Muscle of leg (tissue), 11 donors: ENCODE data around the gene TMEM203. TPM values are rescaled to one million over a fixed set of nuclear protein-coding genes. Genes with fewer than 3 reads are reported as not detected.

Source experiments
- DNase-seq: peaks from one replicate; pipeline ENCODE4 v3.0.0; 2013
- H3K27ac ChIP-seq: one replicate; pipeline ENCODE4 v1.5.1; 2013; ENCODE audit warnings: mild to moderate bottlenecking, low read length, control low read depth
- H3K27me3 ChIP-seq: one replicate; pipeline ENCODE4 v1.6.1; 2013; ENCODE audit warnings: low read length; ENCODE audit not compliant: control insufficient read depth, insufficient read depth
- H3K36me3 ChIP-seq: one replicate; pipeline ENCODE4 v1.6.1; 2013; ENCODE audit warnings: low read length; ENCODE audit not compliant: control insufficient read depth, insufficient read depth
- H3K4me1 ChIP-seq: one replicate; pipeline ENCODE4 v1.6.1; 2013; ENCODE audit warnings: low read length; ENCODE audit not compliant: control insufficient read depth, insufficient read depth
- H3K4me3 ChIP-seq: one replicate; pipeline ENCODE4 v1.5.1; 2013; ENCODE audit warnings: low read length, control low read depth
- H3K9me3 ChIP-seq: replicated peaks from 2 replicates; pipeline ENCODE4 v1.6.1; 2013; ENCODE audit warnings: low read depth, low read length; ENCODE audit not compliant: control insufficient read depth
- WGBS: methylation state at CpG from one replicate; pipeline ENCODE4 v1.1.5; 2013; ENCODE audit warnings: missing lambda C conversion rate; ENCODE audit not compliant: insufficient coverage; 5-methylcytosine and 5-hydroxymethylcytosine counted together
- polyA plus RNA-seq, 8 donors: library from polyadenylated mRNA; unstranded; fragments of 120-200 nt; gene quantifications; one replicate each; pipeline versions ENCODE4 v1.2.1 to v1.2.3, GENCODE V29; 2013; ENCODE audit warnings: inconsistent platforms in 1 of 8, low replicate concordance in 1 of 8; ENCODE audit not compliant: insufficient read length in 8 of 8, insufficient read depth in 1 of 8
- total RNA-seq: library from RNA; stranded (reverse); fragments of 120-200 nt; gene quantifications from one replicate; pipeline ENCODE4 v1.2.4, GENCODE V29; 2013

The TMEM203 gene
- total and polyA plus RNA-seq, 9 donors, result 25.2 to 38.2 (median 36.3) TPM

- peaks cover 28% of the 10 kb centered on the region for H3K27me3 ChIP-seq
- 64% methylated on average over 22 of the region's 27 CpGs for WGBS
Measured at GRCh38 chr9:137228968-137229896, 23.8 kb upstream of the TMEM203 start.

GRCh38 chr9:137228506-137228967 lies 23.1 kb upstream of the TMEM203 start:
- H3K27ac ChIP-seq, result no peak overlapping the region
- H3K9me3 ChIP-seq, result no peaks in the 10 kb centered on the region
- H3K27me3 ChIP-seq, result peaks cover 26% of the 10 kb centered on the region
- 70% methylated on average over 29 of the region's 29 CpGs for WGBS
- no peaks in the 10 kb centered on the region for H3K36me3 ChIP-seq
- no peak overlapping the region for H3K4me3 ChIP-seq
- DNase-seq, result no peak
- H3K4me1 ChIP-seq, result peaks cover 29% of the 10 kb centered on the region

More at GRCh38 chr9:137228968-137229896, 23.8 kb upstream of the TMEM203 start:
- Histone ChIP-seq H3K27ac (no peak overlapping the region), H3K9me3 (no peaks in the 10 kb centered on the region), H3K4me3 (no peak overlapping the region), H3K4me1 (peaks cover 26% of the 10 kb centered on the region), H3K36me3 (no peaks in the 10 kb centered on the region)
- no peak for DNase-seq

- no peak overlapping the region for H3K4me3 ChIP-seq
- WGBS, result 45% methylated on average over 14 of the region's 18 CpGs
- H3K27me3 ChIP-seq, result peaks cover 23% of the 10 kb centered on the region
- H3K4me1 ChIP-seq, result peaks cover 31% of the 10 kb centered on the region
- DNase-seq, result no peak
- no peaks in the 10 kb centered on the region for H3K36me3 ChIP-seq
- no peak overlapping the region for H3K27ac ChIP-seq
- H3K9me3 ChIP-seq, result no peaks in the 10 kb centered on the region
Measured at GRCh38 chr9:137227853-137228505, 22.5 kb upstream of the TMEM203 start.

GRCh38 chr9:137227054-137227852 lies 21.8 kb upstream of the TMEM203 start, which contains the start of gene RNF224:
Gene RNF224 (plus strand): TSS chr9:137227502. CDS start chr9:137228336, 834 bp downstream.
- H3K4me3 ChIP-seq, result no peak within 1 kb of the TSS
- peaks cover 35% of the 10 kb centered on the region for H3K4me1 ChIP-seq
- DNase-seq, result peak; percentile 68
- H3K27me3 ChIP-seq, result peaks cover 18% of the 10 kb centered on the region
- no peaks in the 10 kb centered on the region for H3K9me3 ChIP-seq
- H3K27ac ChIP-seq, result no peak within 1 kb of the TSS
- no peaks in the 10 kb centered on the region for H3K36me3 ChIP-seq
- 38% methylated on average over 25 of the region's 25 CpGs for WGBS

- H3K4me1 ChIP-seq, result peaks cover 35% of the 10 kb centered on the region
- H3K27ac ChIP-seq, result no peak overlapping the region
- peaks cover 14% of the 10 kb centered on the region for H3K27me3 ChIP-seq
- no peak for DNase-seq
- no peaks in the 10 kb centered on the region for H3K9me3 ChIP-seq
- H3K4me3 ChIP-seq, result no peak overlapping the region
- 78% methylated on average over 13 of the region's 18 CpGs for WGBS
- H3K36me3 ChIP-seq, result no peaks in the 10 kb centered on the region
Measured at GRCh38 chr9:137226338-137227053, 21.0 kb upstream of the TMEM203 start.

GRCh38 chr9:137225699-137226331 lies 20.4 kb upstream of the TMEM203 start:
- 81% methylated on average over 16 of the region's 21 CpGs for WGBS

GRCh38 chr9:137224830-137225694 lies 19.6 kb upstream of the TMEM203 start, which contains the start of gene CYSRT1:
Gene CYSRT1 (plus strand): TSS chr9:137225174. CDS start chr9:137225622, 448 bp downstream.
- no peak for DNase-seq
- no peak within 1 kb of the TSS for H3K27ac ChIP-seq
- no peaks in the 10 kb centered on the region for H3K36me3 ChIP-seq
- no peaks in the 10 kb centered on the region for H3K9me3 ChIP-seq
- peak within 1 kb of the TSS; percentile 89 for H3K4me3 ChIP-seq
- WGBS, result 52% methylated on average over 17 of the region's 23 CpGs
- peaks cover 12% of the 10 kb centered on the region for H3K27me3 ChIP-seq
- peaks cover 38% of the 10 kb centered on the region for H3K4me1 ChIP-seq

More at GRCh38 chr9:137225699-137226331, 20.4 kb upstream of the TMEM203 start:
- no peak overlapping the region for H3K27ac ChIP-seq
- peaks cover 36% of the 10 kb centered on the region for H3K4me1 ChIP-seq
- H3K9me3 ChIP-seq, result no peaks in the 10 kb centered on the region
- H3K27me3 ChIP-seq, result peaks cover 14% of the 10 kb centered on the region
- no peaks in the 10 kb centered on the region for H3K36me3 ChIP-seq
- no peak for DNase-seq
- H3K4me3 ChIP-seq, result no peak overlapping the region

- Histone ChIP-seq H3K27me3 (peaks cover 5% of the 10 kb centered on the region), H3K9me3 (no peaks in the 10 kb centered on the region), H3K4me3 (peak overlapping the region; percentile 89), H3K36me3 (no peaks in the 10 kb centered on the region), H3K27ac (peak overlapping the region; percentile 88), H3K4me1 (peaks cover 38% of the 10 kb centered on the region)
- WGBS, result 2% methylated on average over 63 of the region's 63 CpGs
- peak; percentile 99 for DNase-seq
Measured at GRCh38 chr9:137223078-137223970, 17.9 kb upstream of the TMEM203 start.
